ENCODE results near the gene STS.

STS gene

DNA sequence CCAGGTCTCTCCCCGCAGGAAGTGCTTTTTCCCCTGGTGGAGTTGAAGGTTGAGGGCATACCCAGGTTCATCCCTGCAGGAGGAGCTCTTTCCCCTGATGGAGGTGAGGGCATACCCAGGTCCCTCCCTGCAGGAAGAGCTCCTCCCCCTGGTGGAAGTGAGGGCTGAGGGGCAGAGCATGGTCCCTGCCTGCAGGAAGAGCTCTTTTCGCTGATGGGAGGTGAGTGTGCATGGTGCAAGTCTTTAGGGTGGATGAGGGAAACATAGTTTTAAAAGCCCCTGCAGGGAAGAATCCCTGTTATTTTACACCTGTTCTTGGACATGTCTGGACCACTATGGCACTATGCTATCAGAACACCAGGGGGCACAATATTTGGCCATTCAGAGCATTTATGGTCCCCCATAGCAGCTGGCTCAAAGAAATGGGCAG is 44.2 kb downstream of the STS start:
- DNase-seq = no peak

GRCh38 chrX:7192871-7193270 is 45.4 kb downstream of the STS start:
- DNase-seq = no peak

GRCh38 chrX:7194606-7195005 is 47.1 kb downstream of the STS start:
- DNase-seq = no peak
